OCI-LY3 (cell line): ENCODE data around the gene SERPINI1.

Experiments used
- H2AFZ ChIP-seq: fragments of 200-600, 300-600 bp; shearing (Covaris generic); 2 replicates; pipeline ENCODE4 v1.6.0; 2014; ENCODE audit warnings: antibody characterized with exemption, low read depth, low read length
- H3K27ac ChIP-seq: fragments of 200-600, 300-600 bp; sonication (generic); 2 replicates; pipeline ENCODE4 v1.5.1; 2014; ENCODE audit warnings: mild to moderate bottlenecking, low read length, moderate library complexity, mixed read lengths
- H3K27me3 ChIP-seq: fragments of 200-600, 300-600 bp; sonication (generic); 2 replicates; pipeline ENCODE4 v1.6.1; 2014; ENCODE audit warnings: low read depth, low read length, mixed read lengths
- H3K36me3 ChIP-seq: fragments of 200-600, 300-600 bp; sonication (generic); replicated peaks from 2 replicates; pipeline ENCODE3; 2014; ENCODE audit warnings: low read depth, low read length, mixed read lengths
- H3K4me1 ChIP-seq: fragments of 300-600, 200-600 bp; sonication (generic); 2 replicates; pipeline ENCODE4 v1.6.1; 2014; ENCODE audit warnings: low read length, mixed read lengths
- H3K4me2 ChIP-seq: fragments of 200-600, 300-600 bp; sonication (generic); 2 replicates; pipeline ENCODE4 v1.6.1; 2014; ENCODE audit warnings: low read length, mixed read lengths
- H3K4me3 ChIP-seq: fragments of 300-600, 200-600 bp; sonication (generic); 2 replicates; pipeline ENCODE4 v1.5.1; 2014; ENCODE audit warnings: antibody characterized with exemption, mild to moderate bottlenecking, low read length, moderate library complexity
- H3K79me2 ChIP-seq: fragments of 300-600, 200-600 bp; shearing (Covaris generic); 2 replicates; pipeline ENCODE4 v1.6.1; 2014; ENCODE audit warnings: mild to moderate bottlenecking, low read length, mixed read lengths
- H3K9ac ChIP-seq: fragments of 300-600, 200-600 bp; shearing (Covaris generic); 2 replicates; pipeline ENCODE4 v1.6.0; 2014; ENCODE audit warnings: mild to moderate bottlenecking, low read length, moderate library complexity
- H3K9me3 ChIP-seq: fragments of 200-600, 300-600 bp; shearing (Covaris generic); 2 replicates; pipeline ENCODE4 v1.6.1; 2014; ENCODE audit warnings: low read length, mixed read lengths; ENCODE audit not compliant: insufficient read depth
- H4K20me1 ChIP-seq: fragments of 200-600, 300-600 bp; sonication (generic); 2 replicates; pipeline ENCODE4 v1.6.1; 2016; ENCODE audit warnings: low read length, mixed read lengths; ENCODE audit not compliant: insufficient read depth
- CTCF ChIP-seq: fragments of 200-600, 300-600 bp; sonication (generic); IDR thresholded peaks from 2 replicates; pipeline ENCODE4 v1.5.1; 2014; ENCODE audit warnings: antibody characterized with exemption, low read length, low read depth
- EZH2phosphoT487 ChIP-seq: fragments of 200-600 bp; shearing (Covaris generic); IDR thresholded peaks from 2 replicates; pipeline ENCODE4 v1.6.1; 2018; ENCODE audit warnings: antibody characterized with exemption, mixed run types, low read depth

SERPINI1 gene

GRCh38 chr3:167808910-167809309 is 73.4 kb downstream of the SERPINI1 start:
- H3K36me3 ChIP-seq = no peaks in the 10 kb centered on the region
- H3K4me1 ChIP-seq = no peaks in the 10 kb centered on the region
- no peak overlapping the region for H2AFZ ChIP-seq
- no peaks in the 10 kb centered on the region for H3K79me2 ChIP-seq
- no peak overlapping the region for H3K27ac ChIP-seq
- H3K27me3 ChIP-seq = no peaks in the 10 kb centered on the region
- no peaks in the 10 kb centered on the region for H4K20me1 ChIP-seq
- no peaks in the 10 kb centered on the region for H3K9me3 ChIP-seq
- no peak overlapping the region for H3K4me2 ChIP-seq
- H3K9ac ChIP-seq = no peak overlapping the region
- H3K4me3 ChIP-seq = no peak overlapping the region
- TF ChIP-seq CTCF (no peak), EZH2phosphoT487 (no peak)

- no peaks in the 10 kb centered on the region for H3K27me3 ChIP-seq
- no peaks in the 10 kb centered on the region for H3K9me3 ChIP-seq
- no peak overlapping the region for H3K27ac ChIP-seq
- no peak for TF ChIP-seq EZH2phosphoT487
- H2AFZ ChIP-seq = no peak overlapping the region
- H3K4me2 ChIP-seq = no peak overlapping the region
- H3K79me2 ChIP-seq = no peaks in the 10 kb centered on the region
- no peak overlapping the region for H3K4me3 ChIP-seq
- no peak overlapping the region for H3K9ac ChIP-seq
- no peaks in the 10 kb centered on the region for H3K36me3 ChIP-seq
- H4K20me1 ChIP-seq = no peaks in the 10 kb centered on the region
- H3K4me1 ChIP-seq = no peaks in the 10 kb centered on the region
Observed at GRCh38 chr3:167810236-167810635, 74.7 kb downstream of the SERPINI1 start.

GRCh38 chr3:167811031-167811430 is 75.5 kb downstream of the SERPINI1 start:
- no peak overlapping the region for H2AFZ ChIP-seq
- no peaks in the 10 kb centered on the region for H3K27me3 ChIP-seq
- no peak overlapping the region for H3K27ac ChIP-seq
- H3K4me1 ChIP-seq = no peaks in the 10 kb centered on the region
- H3K4me2 ChIP-seq = no peak overlapping the region
- no peaks in the 10 kb centered on the region for H3K36me3 ChIP-seq
- H4K20me1 ChIP-seq = no peaks in the 10 kb centered on the region
- H3K9me3 ChIP-seq = no peaks in the 10 kb centered on the region
- H3K79me2 ChIP-seq = no peaks in the 10 kb centered on the region
- TF ChIP-seq EZH2phosphoT487 (no peak), CTCF (no peak)
- no peak overlapping the region for H3K9ac ChIP-seq
- no peak overlapping the region for H3K4me3 ChIP-seq

- no peaks in the 10 kb centered on the region for H3K27me3 ChIP-seq
- no peak overlapping the region for H2AFZ ChIP-seq
- H3K27ac ChIP-seq = no peak overlapping the region
- H3K4me1 ChIP-seq = peaks cover 10% of the 10 kb centered on the region
- H3K9ac ChIP-seq = no peak overlapping the region
- TF ChIP-seq EZH2phosphoT487 (no peak), CTCF (no peak)
- H4K20me1 ChIP-seq = no peaks in the 10 kb centered on the region
- no peaks in the 10 kb centered on the region for H3K36me3 ChIP-seq
- no peak overlapping the region for H3K4me2 ChIP-seq
- H3K9me3 ChIP-seq = no peaks in the 10 kb centered on the region
- H3K79me2 ChIP-seq = no peaks in the 10 kb centered on the region
- no peak overlapping the region for H3K4me3 ChIP-seq
Observed at GRCh38 chr3:167813169-167814123, 77.9 kb downstream of the SERPINI1 start.
